Muscle of leg (tissue), 16 donors: ENCODE measurements around the gene RAB34. TPM values are rescaled to one million over a fixed set of nuclear protein-coding genes. Genes with fewer than 3 reads are reported as not detected.

Experiments used
- DNase-seq: peaks from one replicate; pipeline ENCODE4 v3.0.0; 2013
- H3K27ac ChIP-seq: one replicate; pipeline ENCODE4 v1.5.1; 2013; ENCODE audit warnings: mild to moderate bottlenecking, low read length, control low read depth
- H3K27me3 ChIP-seq: one replicate; pipeline ENCODE4 v1.6.1; 2013; ENCODE audit warnings: low read length; ENCODE audit not compliant: control insufficient read depth, insufficient read depth
- H3K36me3 ChIP-seq: one replicate; pipeline ENCODE4 v1.6.1; 2013; ENCODE audit warnings: low read length; ENCODE audit not compliant: control insufficient read depth, insufficient read depth
- H3K4me1 ChIP-seq: one replicate; pipeline ENCODE4 v1.6.1; 2013; ENCODE audit warnings: low read length; ENCODE audit not compliant: control insufficient read depth, insufficient read depth
- H3K4me3 ChIP-seq: one replicate; pipeline ENCODE4 v1.5.1; 2013; ENCODE audit warnings: low read length, control low read depth
- H3K9me3 ChIP-seq: replicated peaks from 2 replicates; pipeline ENCODE4 v1.6.1; 2013; ENCODE audit warnings: low read depth, low read length; ENCODE audit not compliant: control insufficient read depth
- WGBS: methylation state at CpG from one replicate; pipeline ENCODE4 v1.1.5; 2013; ENCODE audit warnings: missing lambda C conversion rate; ENCODE audit not compliant: insufficient coverage; 5-methylcytosine and 5-hydroxymethylcytosine counted together
- long read RNA-seq, 11 donors: transcript quantifications; one replicate each; lab custom pipeline, GENCODE V29; 2026
- polyA plus RNA-seq, 8 donors: library from polyadenylated mRNA; unstranded; fragments of 120-200 nt; gene quantifications; one replicate each; pipeline versions ENCODE4 v1.2.1 to v1.2.3, GENCODE V29; 2013; ENCODE audit warnings: inconsistent platforms in 1 of 8, low replicate concordance in 1 of 8; ENCODE audit not compliant: insufficient read length in 8 of 8, insufficient read depth in 1 of 8
- total RNA-seq: library from RNA; stranded (reverse); fragments of 120-200 nt; gene quantifications from one replicate; pipeline ENCODE4 v1.2.4, GENCODE V29; 2013

The RAB34 gene
- 86.4 TPM for total RNA-seq
- 100 to 1,000 TPM in 2 of 8 donors, 10 to 100 TPM in 6; 67.9 to 106 (median 82.0) TPM for polyA plus RNA-seq
- long read RNA-seq, donor 1, partial matches to known transcripts: 15 of 20 reads
- long read RNA-seq, donor 1, other reads (novel, unspliced or antisense): 0 of 20 reads
- long read RNA-seq, donor 2: 0 reads
- long read RNA-seq, donor 3, transcript RAB34-204 (10 exons, 1,766 nt): major isoform, 6 of 47 reads
- long read RNA-seq, donor 3, partial matches to known transcripts: 33 of 47 reads
- long read RNA-seq, donor 3, other reads (novel, unspliced or antisense): 0 of 47 reads
- long read RNA-seq, donor 4, transcript RAB34-204 (10 exons, 1,766 nt): major isoform, 5 of 19 reads
- long read RNA-seq, donor 4, partial matches to known transcripts: 6 of 19 reads
- long read RNA-seq, donor 4, other reads (novel, unspliced or antisense): 0 of 19 reads
- long read RNA-seq, donor 5, transcript RAB34-203 (10 exons, 1,597 nt): minor isoform, 10 of 174 reads
- long read RNA-seq, donor 5, transcript RAB34-204 (10 exons, 1,766 nt): major isoform, 31 of 174 reads
- long read RNA-seq, donor 5, transcript RAB34-201 (11 exons, 1,592 nt): minor isoform, 6 of 174 reads
- long read RNA-seq, donor 5, transcript RAB34-210 (11 exons, 863 nt): minor isoform, 8 of 174 reads
- long read RNA-seq, donor 5, partial matches to known transcripts: 107 of 174 reads
- long read RNA-seq, donor 5, other reads (novel, unspliced or antisense): 5 of 174 reads
- long read RNA-seq, donor 6, transcript RAB34-204 (10 exons, 1,766 nt): major isoform, 11 of 53 reads
- long read RNA-seq, donor 6, transcript RAB34-201 (11 exons, 1,592 nt): minor isoform, 9 of 53 reads
- long read RNA-seq, donor 6, partial matches to known transcripts: 25 of 53 reads
- long read RNA-seq, donor 6, other reads (novel, unspliced or antisense): 0 of 53 reads
- long read RNA-seq, donor 7, transcript RAB34-203 (10 exons, 1,597 nt): major isoform, 5 of 52 reads
- long read RNA-seq, donor 7, transcript RAB34-204 (10 exons, 1,766 nt): major isoform, 5 of 52 reads
- long read RNA-seq, donor 7, partial matches to known transcripts: 34 of 52 reads
- long read RNA-seq, donor 7, other reads (novel, unspliced or antisense): 0 of 52 reads
- long read RNA-seq, donor 8, transcript RAB34-204 (10 exons, 1,766 nt): major isoform, 8 of 29 reads
- long read RNA-seq, donor 8, partial matches to known transcripts: 12 of 29 reads
- long read RNA-seq, donor 8, other reads (novel, unspliced or antisense): 0 of 29 reads
- long read RNA-seq, donor 9, transcript RAB34-204 (10 exons, 1,766 nt): major isoform, 8 of 26 reads
- long read RNA-seq, donor 9, transcript RAB34-203 (10 exons, 1,597 nt): minor isoform, 5 of 26 reads
- long read RNA-seq, donor 9, partial matches to known transcripts: 10 of 26 reads
- long read RNA-seq, donor 9, other reads (novel, unspliced or antisense): 0 of 26 reads
- long read RNA-seq, donor 10, transcript RAB34-204 (10 exons, 1,766 nt): major isoform, 11 of 24 reads
- long read RNA-seq, donor 10, transcript RAB34-201 (11 exons, 1,592 nt): minor isoform, 5 of 24 reads
- long read RNA-seq, donor 10, partial matches to known transcripts: 6 of 24 reads
- long read RNA-seq, donor 10, other reads (novel, unspliced or antisense): 0 of 24 reads
- long read RNA-seq, donor 11, transcript RAB34-204 (10 exons, 1,766 nt): major isoform, 9 of 4,820 reads
- long read RNA-seq, donor 11, partial matches to known transcripts: 4,706 of 4,820 reads
- long read RNA-seq, donor 11, other reads (novel, unspliced or antisense): 101 of 4,820 reads

- WGBS: 1% methylated on average over 43 of the region's 60 CpGs
- peak; percentile 95 for DNase-seq
- no peaks in the 10 kb centered on the region for H3K27me3 ChIP-seq
- H3K27ac ChIP-seq: peak within 1 kb of the TSS; percentile 98
- peaks cover 46% of the 10 kb centered on the region for H3K36me3 ChIP-seq
- peaks cover 54% of the 10 kb centered on the region for H3K4me1 ChIP-seq
- H3K4me3 ChIP-seq: peak within 1 kb of the TSS; percentile 61
- no peaks in the 10 kb centered on the region for H3K9me3 ChIP-seq
These were observed at the start of gene RAB34 for GRCh38 chr17:28717578-28718332. Gene RAB34 (minus strand): TSS chr17:28717868. CDS start chr17:28717266, 602 bp downstream.

GRCh38 chr17:28765038-28765437 lies 47.4 kb upstream of the RAB34 start:
- no peak for DNase-seq
- H3K27ac ChIP-seq: no peak overlapping the region
- H3K36me3 ChIP-seq: peaks cover 25% of the 10 kb centered on the region
- no peaks in the 10 kb centered on the region for H3K4me1 ChIP-seq
- no peak overlapping the region for H3K4me3 ChIP-seq
- H3K9me3 ChIP-seq: no peaks in the 10 kb centered on the region
- WGBS: 61% methylated on average over 4 of the region's 4 CpGs
- no peaks in the 10 kb centered on the region for H3K27me3 ChIP-seq

- no peak overlapping the region for H3K27ac ChIP-seq
- H3K4me1 ChIP-seq: no peaks in the 10 kb centered on the region
- peak; percentile 84 for DNase-seq
- no peak overlapping the region for H3K4me3 ChIP-seq
- WGBS: 56% methylated on average over 2 of the region's 5 CpGs
- no peaks in the 10 kb centered on the region for H3K27me3 ChIP-seq
- H3K36me3 ChIP-seq: peaks cover 35% of the 10 kb centered on the region
- H3K9me3 ChIP-seq: no peaks in the 10 kb centered on the region
These were observed 46.2 kb upstream of the RAB34 start for GRCh38 chr17:28763804-28764266.

GRCh38 chr17:28763137-28763799 lies 45.6 kb upstream of the RAB34 start:
- Histone ChIP-seq H3K9me3 (no peaks in the 10 kb centered on the region), H3K36me3 (peaks cover 41% of the 10 kb centered on the region), H3K27ac (no peak overlapping the region), H3K4me1 (no peaks in the 10 kb centered on the region), H3K27me3 (no peaks in the 10 kb centered on the region), H3K4me3 (no peak overlapping the region)
- WGBS: no CpG with 5 or more reads among the region's 1 CpG
- no peak for DNase-seq

- 28% methylated on average over 2 of the region's 9 CpGs for WGBS
- no peaks in the 10 kb centered on the region for H3K9me3 ChIP-seq
- H3K4me1 ChIP-seq: no peaks in the 10 kb centered on the region
- H3K27me3 ChIP-seq: no peaks in the 10 kb centered on the region
- DNase-seq: peak; percentile 39
- peaks cover 50% of the 10 kb centered on the region for H3K36me3 ChIP-seq
- H3K4me3 ChIP-seq: no peak overlapping the region
- H3K27ac ChIP-seq: no peak overlapping the region
These were observed 43.2 kb upstream of the RAB34 start for GRCh38 chr17:28760601-28761562.

- WGBS: 84% methylated on average over 15 of the region's 18 CpGs
- Histone ChIP-seq H3K27ac (no peak overlapping the region), H3K4me1 (no peaks in the 10 kb centered on the region), H3K36me3 (peaks cover 42% of the 10 kb centered on the region), H3K27me3 (no peaks in the 10 kb centered on the region), H3K9me3 (no peaks in the 10 kb centered on the region), H3K4me3 (no peak overlapping the region)
- no peak for DNase-seq
These were observed 41.7 kb upstream of the RAB34 start for GRCh38 chr17:28759256-28759865.

GRCh38 chr17:28758411-28759121 lies 40.9 kb upstream of the RAB34 start:
- peaks cover 42% of the 10 kb centered on the region for H3K36me3 ChIP-seq
- no peak overlapping the region for H3K27ac ChIP-seq
- H3K4me3 ChIP-seq: no peak overlapping the region
- no peaks in the 10 kb centered on the region for H3K4me1 ChIP-seq
- DNase-seq: no peak
- 96% methylated on average over 28 of the region's 32 CpGs for WGBS
- no peaks in the 10 kb centered on the region for H3K27me3 ChIP-seq
- H3K9me3 ChIP-seq: no peaks in the 10 kb centered on the region
